AG04450 (cell line): ENCODE data around the gene LMBRD2. TPM values are rescaled to one million over a fixed set of nuclear protein-coding genes. Genes with fewer than 3 reads are reported as not detected.

Experiments used
- CTCF ChIA-PET: fragments of 300-600, 350-600 bp; formaldehyde crosslinking; extraction: SDS; loops from one replicate; lab custom pipeline; 2022; ENCODE audit warnings: antibody characterized with exemption, inconsistent platforms; lab: Charles Lee
- POLR2A ChIA-PET: fragments of 350-600 bp; formaldehyde crosslinking; extraction: SDS; loops from one replicate; lab custom pipeline; 2021; ENCODE audit warnings: antibody characterized with exemption, inconsistent platforms; lab: Yijun Ruan, JAX
- DNase-seq: peaks from one replicate; pipeline ENCODE4 v3.0.0-alpha.2; 2011; ENCODE audit warnings: low read depth, low spot score
- H3K27ac ChIP-seq: one replicate; pipeline ENCODE4 v1.5.1; 2012; ENCODE audit warnings: low read depth, low read length, control low read depth
- H3K27me3 ChIP-seq: one replicate; pipeline ENCODE4 v1.6.0; 2012; ENCODE audit warnings: low read length; ENCODE audit not compliant: control insufficient read depth, insufficient read depth
- H3K4me3 ChIP-seq: 2 replicates; pipeline ENCODE4 v1.5.1; 2011; ENCODE audit warnings: mild to moderate bottlenecking, low read depth, low read length, control low read depth
- H3K9me3 ChIP-seq: 2 replicates; pipeline ENCODE4 v1.5.1; 2012; ENCODE audit warnings: low read length; ENCODE audit not compliant: control insufficient read depth, insufficient read depth
- polyA plus RNA-seq: library from polyadenylated mRNA; depleted of rRNA; stranded (reverse); fragments of >200 nt; gene quantifications from 2 replicates; pipeline ENCODE4 v1.2.3, GENCODE V29; 2011
- TF ChIP-seq, protein P1 (sequence below): IDR thresholded peaks from 2 replicates; pipeline ENCODE4 v1.5.1; 2011; ENCODE audit warnings: low read depth, low read length, control low read depth, inconsistent platforms

The LMBRD2 gene
- polyA plus RNA-seq, 1 experiment = 5.3 TPM

DNA sequence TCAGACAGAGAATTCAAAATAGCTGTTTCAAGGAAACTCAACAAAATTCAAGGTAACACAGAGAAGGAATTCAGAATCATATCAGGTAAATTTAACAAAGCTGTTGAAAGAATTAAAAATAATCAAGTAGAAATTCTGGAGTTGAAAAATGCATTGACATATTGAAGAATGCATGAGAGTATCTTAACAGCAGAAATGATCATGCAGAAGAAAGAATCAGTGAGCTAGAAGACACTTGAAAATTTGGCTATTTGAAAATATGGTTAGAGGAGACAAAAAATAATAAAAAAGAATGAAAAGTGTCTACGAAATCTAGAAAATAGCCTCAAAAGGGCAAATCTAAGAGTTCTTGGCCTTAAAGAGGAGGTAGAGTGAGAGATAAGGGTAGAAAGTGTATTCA is 22.9 kb downstream of the LMBRD2 start:
- H3K27me3 ChIP-seq = no peaks in the 10 kb centered on the region
- ChIA-PET CTCF (no interaction called here), POLR2A (no interaction called here)
- TF ChIP-seq, protein P1, sequence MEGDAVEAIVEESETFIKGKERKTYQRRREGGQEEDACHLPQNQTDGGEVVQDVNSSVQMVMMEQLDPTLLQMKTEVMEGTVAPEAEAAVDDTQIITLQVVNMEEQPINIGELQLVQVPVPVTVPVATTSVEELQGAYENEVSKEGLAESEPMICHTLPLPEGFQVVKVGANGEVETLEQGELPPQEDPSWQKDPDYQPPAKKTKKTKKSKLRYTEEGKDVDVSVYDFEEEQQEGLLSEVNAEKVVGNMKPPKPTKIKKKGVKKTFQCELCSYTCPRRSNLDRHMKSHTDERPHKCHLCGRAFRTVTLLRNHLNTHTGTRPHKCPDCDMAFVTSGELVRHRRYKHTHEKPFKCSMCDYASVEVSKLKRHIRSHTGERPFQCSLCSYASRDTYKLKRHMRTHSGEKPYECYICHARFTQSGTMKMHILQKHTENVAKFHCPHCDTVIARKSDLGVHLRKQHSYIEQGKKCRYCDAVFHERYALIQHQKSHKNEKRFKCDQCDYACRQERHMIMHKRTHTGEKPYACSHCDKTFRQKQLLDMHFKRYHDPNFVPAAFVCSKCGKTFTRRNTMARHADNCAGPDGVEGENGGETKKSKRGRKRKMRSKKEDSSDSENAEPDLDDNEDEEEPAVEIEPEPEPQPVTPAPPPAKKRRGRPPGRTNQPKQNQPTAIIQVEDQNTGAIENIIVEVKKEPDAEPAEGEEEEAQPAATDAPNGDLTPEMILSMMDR = no peak
- H3K27ac ChIP-seq = no peak overlapping the region
- no peak overlapping the region for H3K4me3 ChIP-seq
- no peak for DNase-seq
- H3K9me3 ChIP-seq = no peaks in the 10 kb centered on the region

DNA sequence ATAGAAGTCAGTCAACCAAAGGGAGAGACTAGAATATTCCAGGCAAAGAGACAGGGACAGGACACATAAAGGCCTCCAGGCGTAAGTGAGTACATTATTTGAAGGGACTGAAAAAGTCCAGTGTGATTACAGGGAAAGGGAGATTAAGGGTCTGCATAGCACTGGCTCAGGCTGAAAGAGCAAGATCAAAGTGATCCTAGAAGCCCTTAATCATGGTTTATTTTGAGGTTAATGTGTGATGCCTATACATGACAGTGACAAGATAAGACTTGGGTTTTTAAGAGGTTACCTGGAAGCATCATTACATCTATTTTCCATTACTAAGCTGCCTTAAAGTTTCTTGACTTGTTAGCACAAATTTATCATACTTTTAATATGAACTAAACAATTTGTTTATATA is 25.8 kb downstream of the LMBRD2 start:
- H3K27ac ChIP-seq = no peak overlapping the region
- POLR2A ChIA-PET = no interaction called here
- no peak for DNase-seq
- no peaks in the 10 kb centered on the region for H3K9me3 ChIP-seq
- CTCF ChIA-PET = interaction anchor here (0.6 to 2.1 kb wide), 3 partner anchors 47 to 180 kb away, joined by 3 to 13 read pairs (median 5); no protein-coding TSS in a partner anchor
- TF ChIP-seq, protein P1 = no peak
- no peak overlapping the region for H3K4me3 ChIP-seq
- no peaks in the 10 kb centered on the region for H3K27me3 ChIP-seq

DNA sequence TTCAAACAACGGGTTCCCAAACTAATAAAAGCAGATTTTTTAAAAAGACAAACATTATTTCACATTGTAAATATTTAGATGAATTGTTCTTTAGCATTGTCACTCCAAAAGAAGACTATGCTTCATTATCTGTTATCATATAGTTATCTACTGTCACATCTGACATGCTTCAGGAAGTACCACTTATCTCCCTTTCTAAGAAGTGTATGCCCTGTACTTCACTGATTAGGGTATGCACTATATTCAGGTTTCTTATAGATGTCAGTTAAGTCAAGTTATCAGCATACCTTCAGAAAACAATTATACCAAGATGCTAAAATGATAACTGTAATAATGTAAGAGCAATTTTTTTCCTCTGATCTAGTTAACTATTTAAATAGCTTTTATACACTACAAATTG is 40.4 kb downstream of the LMBRD2 start:
- TF ChIP-seq, protein P1 = no peak
- no peak for DNase-seq
- no peak overlapping the region for H3K4me3 ChIP-seq
- no peak overlapping the region for H3K27ac ChIP-seq
- no peaks in the 10 kb centered on the region for H3K9me3 ChIP-seq
- CTCF ChIA-PET = interaction anchor here (2.7 kb wide), 1 partner anchor 32 kb away, joined by 12 read pairs; no protein-coding TSS in a partner anchor
- H3K27me3 ChIP-seq = no peaks in the 10 kb centered on the region
- POLR2A ChIA-PET = no interaction called here

DNA sequence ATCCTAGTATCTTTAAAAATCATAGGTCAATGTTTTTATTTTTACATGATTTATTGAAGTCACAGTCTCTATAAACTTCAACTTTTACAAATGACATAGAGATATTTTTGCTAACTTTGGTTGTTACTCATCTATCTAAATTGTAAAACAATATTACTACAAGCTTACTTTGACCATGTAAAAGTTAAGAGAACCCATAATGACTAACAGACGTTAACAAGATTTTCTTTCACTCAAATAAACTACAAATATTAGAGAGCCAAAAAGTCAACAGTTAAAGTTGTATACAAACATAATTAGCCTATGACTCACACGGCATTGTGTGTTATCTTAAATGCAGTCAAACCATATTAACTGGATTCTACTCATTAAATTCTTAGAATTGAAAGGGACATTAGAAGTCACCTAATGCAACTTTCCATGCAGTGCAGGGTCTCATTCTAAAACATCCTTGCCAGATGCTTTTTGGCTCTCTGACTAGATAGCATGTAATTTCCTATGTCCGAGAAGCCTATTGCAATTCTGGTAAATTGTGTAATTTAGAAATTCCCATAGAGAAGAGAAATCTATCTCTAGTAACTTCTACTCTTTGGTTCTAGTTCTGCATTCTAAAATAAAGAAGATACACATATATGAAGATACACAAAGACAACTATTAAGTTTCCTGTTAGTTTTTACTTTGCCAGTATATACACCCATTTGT is 42.8 kb downstream of the LMBRD2 start:
- H3K9me3 ChIP-seq = no peaks in the 10 kb centered on the region
- H3K4me3 ChIP-seq = no peak overlapping the region
- H3K27ac ChIP-seq = no peak overlapping the region
- CTCF ChIA-PET = interaction anchor here (0.8 kb wide), 1 partner anchor 30 kb away, joined by 3 read pairs; no protein-coding TSS in a partner anchor
- TF ChIP-seq, protein P1 = no peak
- no peak for DNase-seq
- POLR2A ChIA-PET = no interaction called here
- no peaks in the 10 kb centered on the region for H3K27me3 ChIP-seq

DNA sequence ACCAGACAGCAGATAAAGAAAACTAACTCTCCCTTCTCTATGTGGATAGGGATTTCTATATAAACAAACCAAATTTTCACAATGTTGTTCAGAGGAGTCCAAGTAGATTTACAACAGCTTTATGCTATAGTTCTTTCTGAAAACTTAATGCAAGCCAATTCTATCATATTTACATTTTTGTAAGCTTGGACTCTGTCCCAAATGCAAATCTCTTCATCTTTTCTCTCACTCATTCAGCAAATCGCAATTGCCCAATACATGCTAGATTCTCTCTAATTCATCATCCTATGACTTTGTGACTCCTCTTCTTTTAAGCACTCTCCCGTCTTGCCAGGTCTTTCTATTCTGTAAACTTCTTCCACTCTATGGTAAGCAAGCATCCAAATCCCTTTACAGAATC is 45.9 kb downstream of the LMBRD2 start:
- POLR2A ChIA-PET = no interaction called here

More for the DNA sequence above, 45.9 kb downstream of the LMBRD2 start:
- no peaks in the 10 kb centered on the region for H3K27me3 ChIP-seq
- no peak overlapping the region for H3K4me3 ChIP-seq
- TF ChIP-seq, protein P1 = no peak
- CTCF ChIA-PET = interaction anchor here (0.8 to 1.9 kb wide), 3 partner anchors 27 to 200 kb away, joined by 3 to 11 read pairs (median 6); no protein-coding TSS in a partner anchor
- H3K9me3 ChIP-seq = no peaks in the 10 kb centered on the region
- H3K27ac ChIP-seq = no peak overlapping the region
- DNase-seq = no peak
